NK-92 (cell line): ENCODE measurements around the gene ATP10B.

Experiments
- DNase-seq: peaks from one replicate; lab custom pipeline; 2025; ENCODE audit not compliant: unreplicated experiment; lab: John Stamatoyannopoulos, UW

ATP10B gene

DNA sequence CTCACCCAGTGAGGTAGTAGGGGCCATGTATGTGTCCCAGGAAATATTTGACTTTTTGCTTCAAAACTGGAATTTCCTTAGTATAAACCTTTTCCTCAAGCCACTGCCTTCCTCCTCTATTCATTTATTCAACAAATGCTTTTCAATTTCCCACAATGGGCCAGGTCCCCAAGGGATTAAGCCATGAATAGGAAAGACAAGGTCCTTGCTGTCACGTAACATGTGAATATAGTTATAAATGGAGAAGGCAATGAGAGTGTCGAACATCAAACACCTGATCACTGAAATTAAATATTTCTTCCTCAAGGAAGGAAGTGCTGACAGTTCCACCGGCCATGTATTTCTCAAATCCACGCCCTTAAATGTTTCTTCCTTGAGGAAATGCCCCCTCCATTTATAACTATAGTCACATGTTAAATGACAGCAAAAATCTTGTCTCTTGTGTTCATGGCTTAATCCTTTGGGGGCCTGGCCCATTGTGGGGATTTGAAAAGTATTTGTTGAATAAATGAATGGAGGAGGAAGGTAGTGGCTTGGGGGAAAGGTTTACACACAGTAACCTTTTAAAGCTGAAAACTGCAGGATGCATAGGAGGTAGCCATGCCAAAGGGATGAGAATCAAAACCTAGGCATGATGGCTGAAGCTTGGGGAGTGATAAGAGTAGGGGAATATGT is 284.8 kb downstream of the ATP10B start:
- no peak for DNase-seq

DNA sequence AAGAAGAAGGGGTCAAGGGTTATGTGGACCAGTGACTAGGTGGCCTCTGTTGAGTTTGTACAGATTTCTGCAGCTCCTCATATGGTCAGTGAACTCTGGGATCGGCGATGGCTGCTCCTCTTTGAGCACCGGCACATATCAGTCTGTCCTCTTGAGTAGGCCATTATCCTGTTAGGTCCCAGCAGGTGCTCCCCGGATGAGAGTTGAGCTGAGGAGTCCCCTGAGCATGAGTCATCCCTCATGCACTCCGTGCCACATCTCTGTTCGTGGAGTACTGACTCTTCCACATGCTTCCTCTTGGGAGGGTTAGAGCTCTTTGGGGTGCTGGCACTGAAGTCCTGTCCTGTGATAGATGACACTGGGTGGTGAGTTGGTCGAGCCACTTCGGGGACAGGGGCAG is 286.6 kb downstream of the ATP10B start:
- DNase-seq, result no peak

DNA sequence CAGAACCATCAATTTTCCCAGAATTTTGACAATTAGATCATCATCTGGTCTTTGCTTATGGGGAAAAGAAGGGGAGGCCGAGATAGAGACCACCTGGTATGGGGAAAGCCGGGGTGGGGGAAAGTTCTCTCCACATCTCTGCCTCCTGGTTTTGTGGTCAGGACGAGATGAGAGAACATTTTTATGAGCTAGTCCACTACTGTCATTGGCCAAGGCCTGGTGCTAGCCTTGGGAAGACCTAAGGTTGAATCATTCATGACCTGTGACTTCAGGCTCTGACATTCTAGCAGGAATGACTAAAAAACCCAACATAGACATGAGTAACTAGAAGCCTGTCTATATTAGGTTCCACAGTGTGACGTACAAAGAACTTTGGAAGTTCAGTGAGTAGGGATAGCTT is 295.2 kb downstream of the ATP10B start:
- no peak for DNase-seq

DNA sequence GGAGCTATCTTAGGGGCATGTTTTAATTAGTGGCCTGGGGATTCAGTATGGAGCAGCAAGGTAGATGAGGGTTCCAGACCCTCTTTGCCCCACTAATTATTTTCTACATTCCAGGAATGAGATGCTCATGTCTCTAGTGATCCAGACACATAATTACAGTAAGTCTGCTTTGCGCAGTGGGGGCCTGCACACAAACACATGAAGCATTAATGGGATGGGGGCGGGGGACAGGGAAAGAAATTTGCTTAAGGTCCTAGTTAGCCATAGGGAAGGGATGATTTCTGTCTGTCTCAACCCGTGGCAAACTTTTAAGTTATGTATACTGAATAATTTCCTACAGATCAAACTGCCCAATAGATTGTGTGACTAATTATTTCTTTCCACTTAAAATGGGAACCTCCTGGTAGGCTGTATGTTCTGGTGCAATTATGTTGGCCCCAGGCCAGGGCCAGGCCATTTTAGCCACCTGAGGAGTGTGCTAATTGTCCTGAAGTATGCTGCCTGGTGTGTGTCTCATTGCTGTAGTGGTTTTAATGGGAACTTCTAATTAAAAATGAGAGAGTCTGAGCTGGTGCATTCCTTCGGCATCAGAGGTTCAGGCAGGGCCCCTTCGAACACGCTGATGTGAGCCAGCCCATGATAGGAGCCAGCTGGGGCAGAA is 295.9 kb downstream of the ATP10B start:
- DNase-seq, result no peak

DNA sequence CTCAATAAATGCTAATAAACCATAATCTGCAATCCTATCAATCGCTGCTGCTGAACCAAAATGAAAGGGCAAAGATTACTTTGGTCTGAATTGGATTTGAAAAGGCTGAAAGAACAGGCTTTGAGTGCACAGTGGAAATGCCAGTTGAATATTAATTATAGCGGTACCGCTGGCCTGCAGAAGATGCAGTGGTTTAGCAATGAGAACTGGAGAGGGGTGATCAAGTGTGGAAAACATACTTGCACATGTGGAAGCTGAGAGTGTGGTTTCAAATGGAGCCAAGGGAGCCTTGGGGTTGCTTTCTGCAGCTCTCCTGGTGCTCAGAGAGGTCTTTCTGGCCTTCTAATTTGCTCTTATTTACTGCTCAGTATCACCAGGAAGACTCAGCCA is 296.4 kb downstream of the ATP10B start:
- DNase-seq, result no peak

DNA sequence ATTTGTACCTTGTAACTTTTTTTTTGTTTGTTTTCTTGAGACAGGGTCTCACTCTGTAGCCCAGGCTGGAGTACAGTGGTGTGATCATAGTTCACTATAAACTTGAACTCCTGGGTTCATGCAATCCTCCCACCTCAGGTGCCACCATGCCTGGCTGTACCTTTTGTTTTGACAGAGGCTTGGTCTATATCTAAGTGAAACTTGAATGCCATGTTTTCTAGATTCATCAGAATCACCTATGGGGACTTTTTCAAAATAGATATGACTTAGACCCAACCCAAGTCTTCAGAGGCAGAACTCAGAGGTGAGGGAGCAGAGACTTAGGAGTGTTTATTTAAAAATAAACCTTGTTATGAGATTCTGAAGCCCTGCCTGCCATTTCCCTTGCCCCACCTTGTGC is 301.9 kb downstream of the ATP10B start:
- no peak for DNase-seq

DNA sequence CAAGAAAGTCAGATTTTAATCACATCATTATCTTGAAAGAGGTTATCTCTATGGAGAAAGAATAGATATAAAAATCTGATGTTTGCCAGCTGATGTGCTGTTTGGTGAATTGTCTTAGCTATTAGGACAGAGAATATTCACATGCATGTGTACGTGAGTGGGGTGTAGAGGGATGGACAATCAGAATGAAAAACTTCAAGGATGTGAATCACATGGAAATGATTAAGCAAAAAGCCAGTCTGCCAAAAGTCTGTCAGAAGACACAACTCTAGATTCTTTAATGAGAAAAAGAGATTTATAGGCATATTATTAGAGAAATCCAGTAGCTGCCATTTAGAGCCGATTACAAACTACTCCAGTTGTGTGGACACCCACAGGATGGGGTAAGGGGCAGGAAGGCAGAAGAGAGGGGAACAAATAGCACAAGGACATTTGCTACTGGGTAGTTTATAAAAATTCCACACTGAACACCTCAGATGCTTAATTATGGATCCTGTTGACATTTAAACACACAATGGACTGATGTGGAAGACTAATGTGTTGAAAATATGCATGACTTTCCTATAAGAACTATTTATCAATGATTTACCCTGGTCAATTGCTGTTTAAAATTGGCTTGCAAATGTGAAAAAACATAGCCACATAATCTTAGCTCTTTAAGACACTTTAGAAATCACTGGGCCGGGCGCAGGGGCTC is 302.9 kb downstream of the ATP10B start:
- no peak for DNase-seq

DNA sequence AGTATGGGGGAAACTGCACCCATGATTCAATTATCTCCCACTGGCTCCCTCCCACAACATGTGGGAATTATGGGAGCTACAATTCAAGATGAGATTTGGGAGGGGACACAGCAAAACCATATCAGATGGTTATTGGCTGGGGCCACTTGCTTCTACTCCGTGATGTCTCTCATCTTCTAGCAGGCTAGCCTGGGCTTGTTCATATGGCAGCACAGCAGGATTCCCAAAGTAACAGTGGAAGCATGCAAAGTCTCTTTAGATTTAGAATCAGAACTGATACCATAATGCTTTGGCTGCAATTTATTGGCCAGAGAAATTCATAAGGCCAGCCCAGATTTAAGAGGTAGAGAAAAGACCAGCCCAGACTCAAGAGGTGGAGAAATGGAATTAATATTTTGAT is 304.1 kb downstream of the ATP10B start:
- no peak for DNase-seq

DNA sequence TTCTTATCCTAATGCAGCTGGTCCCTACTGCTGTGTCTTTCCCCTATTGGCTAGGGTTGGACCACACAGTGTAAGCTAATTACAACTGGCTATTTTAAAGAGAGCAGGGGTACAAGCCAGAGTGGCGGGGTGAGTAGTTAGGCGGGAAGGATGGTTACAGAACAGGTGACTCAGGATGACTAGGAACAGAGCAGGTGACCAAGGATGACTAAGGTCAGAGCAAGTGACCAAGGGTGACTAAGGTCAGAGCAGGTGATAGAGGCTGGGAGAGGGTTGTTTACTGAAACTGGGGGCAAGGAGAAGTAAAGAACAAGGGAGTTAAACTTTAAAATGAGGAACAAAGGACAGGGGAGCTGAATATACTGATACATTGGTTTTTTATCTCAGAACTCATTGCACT is 304.9 kb downstream of the ATP10B start:
- no peak for DNase-seq

DNA sequence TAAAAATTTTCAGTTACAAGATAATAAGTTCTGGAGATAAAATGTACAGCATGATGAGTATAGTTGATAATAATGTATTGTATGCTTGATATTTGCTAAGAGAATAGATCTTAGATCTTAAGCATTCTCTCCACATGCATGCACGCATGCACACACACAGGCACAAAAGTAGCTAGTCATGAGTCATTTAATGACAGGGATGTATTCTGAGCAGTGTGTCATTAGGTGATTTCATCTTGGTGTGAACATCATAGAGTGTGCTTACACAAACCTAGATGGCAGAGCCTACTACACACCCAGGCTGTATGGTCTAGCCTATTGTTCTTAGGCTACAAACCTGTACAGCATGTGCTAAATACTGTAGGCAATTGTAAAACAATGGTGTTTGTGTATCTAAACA is 306.2 kb downstream of the ATP10B start:
- DNase-seq, result no peak

DNA sequence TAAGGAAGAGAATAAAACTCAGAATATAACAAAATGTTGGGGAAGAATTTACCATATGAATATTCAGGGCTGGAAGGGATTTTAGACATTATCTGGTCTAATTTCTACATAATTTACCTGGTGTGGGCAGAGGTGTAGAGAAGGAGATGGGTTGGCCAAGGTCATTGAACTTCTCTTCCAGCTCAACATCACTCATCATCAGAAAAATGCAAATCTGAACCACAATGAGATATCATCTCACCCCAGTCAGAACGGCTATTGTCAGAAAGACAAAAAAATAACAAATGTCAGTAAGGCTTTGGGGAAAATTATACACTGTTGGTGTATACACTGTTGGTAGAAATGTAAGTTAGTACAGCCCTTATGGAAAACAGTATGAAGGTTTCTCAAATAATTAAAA is 308.6 kb downstream of the ATP10B start:
- no peak for DNase-seq

DNA sequence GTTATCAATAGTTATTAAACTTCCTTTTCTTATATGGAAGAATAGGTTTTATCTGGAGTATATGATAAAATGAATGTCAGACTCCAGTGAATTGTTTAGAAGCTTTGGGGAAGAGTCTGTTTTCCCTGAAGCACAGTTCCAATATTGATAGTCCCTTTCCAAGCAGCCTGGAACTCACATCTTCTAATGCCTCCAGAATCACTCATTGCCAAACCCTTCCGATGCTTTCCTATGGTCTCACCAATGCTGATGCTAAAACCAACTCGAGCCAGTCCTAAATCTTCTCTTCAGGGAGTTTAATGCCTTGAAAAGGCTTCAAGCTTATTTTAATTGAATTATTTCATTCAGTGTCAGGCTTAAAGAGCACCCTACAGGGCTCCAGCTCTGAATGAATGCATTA is 309.2 kb downstream of the ATP10B start:
- no peak for DNase-seq

DNA sequence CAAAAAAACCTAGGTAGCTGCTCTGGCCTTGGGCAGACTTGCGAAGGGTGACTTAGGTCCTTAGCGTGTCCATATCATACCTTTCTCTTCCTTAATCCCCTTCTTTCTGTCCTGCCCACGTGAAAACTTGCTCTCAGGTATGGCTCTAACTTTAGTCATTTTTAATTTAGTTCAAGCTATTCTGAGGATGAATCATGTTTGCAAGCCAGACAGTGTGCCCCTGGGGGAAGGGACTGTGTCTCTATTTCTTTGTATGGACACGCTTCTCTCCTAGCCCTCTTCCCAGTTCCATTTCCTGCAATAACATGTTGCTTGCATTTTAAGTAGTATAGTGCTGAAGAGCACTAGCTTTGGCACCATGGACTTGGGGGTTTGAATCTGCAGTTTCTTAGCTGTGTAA is 309.7 kb downstream of the ATP10B start:
- no peak for DNase-seq

DNA sequence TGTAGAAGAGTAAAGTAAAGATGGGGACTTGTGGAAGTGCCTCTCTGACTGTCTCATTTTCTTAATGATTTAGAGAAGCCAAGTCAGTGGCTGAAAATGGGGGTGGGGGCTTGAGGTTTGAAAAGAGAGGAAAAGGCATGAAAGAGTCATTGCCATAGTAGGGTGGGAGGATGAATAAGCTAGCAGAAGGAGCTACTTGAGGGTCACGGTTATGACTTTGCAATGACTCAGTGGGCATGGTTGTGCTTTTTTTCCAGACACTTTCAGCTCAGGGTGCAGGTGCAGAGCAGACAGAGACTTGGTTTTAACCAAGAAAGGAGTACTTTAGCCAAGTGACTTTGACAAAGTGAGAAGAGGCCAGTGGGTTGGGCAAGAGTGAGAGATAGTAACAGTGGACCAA is 312.6 kb downstream of the ATP10B start:
- no peak for DNase-seq

DNA sequence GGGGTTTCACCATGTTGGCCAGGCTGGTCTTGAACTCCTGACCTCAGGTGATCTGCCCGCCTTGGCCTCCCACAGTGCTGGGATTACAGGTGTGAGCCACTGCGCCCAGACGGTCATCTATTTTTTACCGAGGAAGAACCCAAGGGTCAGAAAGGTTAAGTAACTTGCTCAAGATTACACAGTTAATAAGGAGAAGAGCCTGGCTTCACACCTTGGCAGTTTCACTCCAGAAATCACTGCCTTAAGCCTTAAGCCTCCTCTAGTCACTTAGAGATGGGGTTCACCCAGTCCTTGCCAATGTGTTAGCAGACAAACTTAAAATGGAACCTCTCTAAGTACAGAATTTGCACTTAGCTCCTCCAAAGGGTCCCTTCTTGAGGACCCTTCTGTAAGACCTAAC is 314.1 kb downstream of the ATP10B start:
- DNase-seq, result no peak

DNA sequence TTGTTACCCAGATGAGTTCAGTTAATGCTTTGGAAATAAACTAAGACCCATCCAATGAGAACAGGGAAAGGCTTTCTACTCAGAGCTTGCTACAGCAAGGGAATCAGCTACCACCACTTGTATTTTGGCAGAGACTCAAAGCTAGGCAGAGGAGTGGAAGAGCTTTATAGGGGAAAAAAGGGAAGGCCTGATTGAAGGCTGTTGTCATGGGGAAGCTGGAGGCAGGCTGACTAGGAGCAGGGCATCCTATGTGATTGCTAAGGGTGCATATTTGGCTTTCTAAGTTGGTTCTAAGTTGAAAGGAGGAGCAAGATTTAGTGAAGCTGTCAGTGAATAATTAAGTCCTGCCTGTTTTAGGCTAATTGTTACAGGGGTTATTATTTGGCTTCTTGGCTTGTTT is 314.9 kb downstream of the ATP10B start:
- DNase-seq, result no peak

DNA sequence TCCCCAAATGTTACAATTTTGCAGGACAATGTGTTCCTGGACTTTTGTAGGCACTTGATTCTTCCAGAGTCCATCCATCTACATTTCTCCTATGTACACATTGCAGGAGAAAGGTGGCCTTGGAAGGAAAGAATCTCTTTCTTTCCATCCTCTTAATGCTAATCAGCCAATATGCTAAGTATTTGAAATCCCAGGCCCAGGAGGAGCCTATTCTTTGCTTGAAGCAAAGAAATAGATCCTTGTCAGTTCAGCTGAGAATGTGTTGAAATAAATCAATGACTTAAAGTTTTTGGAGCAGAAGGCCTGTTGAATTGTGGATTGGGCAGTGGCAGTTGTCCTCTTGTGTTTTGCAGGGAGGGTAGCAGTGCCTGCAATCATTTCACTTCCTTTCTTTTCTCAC is 317.1 kb downstream of the ATP10B start:
- DNase-seq, result no peak

DNA sequence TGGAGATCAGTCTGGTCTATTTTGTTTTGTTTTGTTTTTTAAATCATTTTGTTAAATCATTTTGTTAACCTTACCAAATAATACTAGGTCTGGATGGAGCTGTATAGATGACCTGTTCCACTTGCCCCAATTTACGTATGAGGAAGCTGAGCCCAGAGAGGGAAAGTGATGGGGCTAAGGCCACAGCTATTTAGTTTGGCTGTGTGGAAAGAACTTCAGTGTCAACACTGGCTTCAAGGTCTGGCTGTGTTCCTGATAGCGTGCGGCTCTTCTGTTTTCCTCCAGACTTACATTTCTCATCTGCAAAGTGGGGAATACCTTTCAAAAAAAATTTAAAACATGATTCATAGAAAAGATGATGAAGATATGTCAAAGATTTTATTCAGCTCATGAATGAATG is 317.9 kb downstream of the ATP10B start:
- DNase-seq, result no peak

DNA sequence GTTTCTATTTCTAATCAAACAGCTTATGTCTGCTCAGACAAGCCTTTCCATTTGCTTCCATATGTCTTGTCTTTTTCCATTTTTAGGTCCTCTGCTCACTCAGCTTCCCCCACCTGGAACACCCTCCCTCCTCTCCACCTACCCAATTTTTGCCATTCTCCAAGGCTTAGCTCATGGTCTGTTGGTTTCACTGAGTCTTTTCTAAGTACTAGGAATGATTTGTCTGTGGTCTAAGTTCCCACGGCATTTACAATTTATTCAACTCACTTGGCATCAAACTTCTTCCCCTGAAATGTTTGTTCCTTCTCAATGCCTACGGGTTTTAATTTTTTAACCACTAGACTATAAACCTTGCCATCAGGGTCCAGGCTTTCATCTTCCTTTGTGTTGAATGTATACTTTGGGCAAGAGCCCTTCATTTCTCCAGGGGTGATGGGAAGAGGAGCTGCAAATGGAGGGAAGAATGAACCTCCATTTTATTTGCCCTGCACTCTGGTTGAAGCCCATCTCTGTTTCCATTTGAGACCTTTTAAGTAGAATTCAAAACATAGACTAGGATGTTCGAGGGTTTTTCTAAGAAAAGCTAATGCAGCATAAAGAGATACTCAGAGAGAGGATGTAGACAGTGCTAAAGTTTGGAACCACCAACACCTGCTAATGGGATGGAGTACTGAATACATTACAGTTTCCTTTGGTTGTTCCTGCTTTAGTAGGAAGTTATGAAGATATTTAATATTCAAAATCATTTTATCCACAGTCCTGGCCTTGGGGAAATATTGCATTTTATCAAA is 326.3 kb downstream of the ATP10B start:
- DNase-seq, result no peak

DNA sequence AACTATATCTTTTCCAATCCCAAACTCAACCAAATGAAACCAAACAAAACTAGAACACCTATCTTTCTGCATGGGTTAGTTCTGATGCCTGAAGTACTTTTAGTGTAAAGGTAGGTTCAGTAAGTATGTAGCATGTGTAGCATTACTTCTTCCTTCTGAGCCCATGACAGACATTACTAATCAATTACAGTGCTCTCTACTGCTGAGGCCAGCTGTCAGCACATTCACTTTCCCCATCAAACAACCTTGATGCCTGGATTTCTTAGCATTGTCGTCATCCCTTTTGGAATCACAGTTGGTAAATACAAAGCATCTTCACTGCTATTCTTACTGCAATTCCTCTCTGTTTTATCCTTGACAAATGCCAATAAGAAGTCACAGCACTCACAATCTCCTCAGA is 327.2 kb downstream of the ATP10B start:
- no peak for DNase-seq

DNA sequence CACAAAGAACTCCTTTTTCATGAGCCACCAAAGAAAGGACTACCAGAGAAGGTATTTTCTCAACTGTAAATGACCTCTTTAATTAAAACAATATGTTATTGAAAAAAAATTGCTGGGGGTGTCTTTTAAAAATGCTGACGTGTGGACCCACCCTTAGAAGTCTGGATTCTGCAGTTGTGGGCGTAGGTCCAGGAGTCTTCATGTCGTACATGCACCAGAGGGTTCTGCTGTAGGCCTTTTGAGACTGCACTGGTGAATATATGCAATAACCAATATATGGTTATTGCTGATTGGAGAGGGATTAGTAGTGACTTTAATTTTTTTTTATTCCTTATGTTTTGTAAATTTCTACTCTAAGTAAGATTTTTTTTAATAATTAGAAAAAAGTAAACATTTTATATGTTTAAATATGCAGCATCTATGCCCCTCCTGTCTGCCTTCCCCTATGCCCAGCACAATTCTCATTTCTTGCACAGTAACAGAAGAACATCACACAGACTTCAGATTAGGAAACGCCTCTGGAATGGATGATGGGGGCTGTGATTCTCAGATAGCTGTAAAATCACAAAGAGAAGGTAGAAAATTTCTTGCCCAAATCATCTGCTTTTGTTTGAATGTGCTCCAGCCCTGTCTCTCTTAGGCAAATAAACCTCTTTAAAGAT is 328.4 kb downstream of the ATP10B start:
- DNase-seq, result no peak

DNA sequence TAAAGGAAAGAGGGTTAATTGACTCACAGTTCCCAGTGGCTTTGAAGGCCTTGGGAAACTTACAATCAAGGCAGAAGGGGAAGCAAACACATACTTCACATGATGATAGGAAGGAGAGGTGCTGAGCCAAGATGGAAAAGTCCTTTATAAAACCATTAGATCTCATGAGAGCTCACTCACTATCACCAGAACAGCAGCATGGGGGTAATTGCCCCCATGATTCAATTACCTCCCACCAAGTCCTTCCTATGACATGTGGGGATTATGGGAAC is 330.7 kb downstream of the ATP10B start:
- DNase-seq, result no peak
